Skeletal muscle cell (primary cell): ENCODE results near the gene CDK4.

Experiments
- DNase-seq: peaks from one replicate; pipeline ENCODE4 v3.0.0-alpha.2; 2010; ENCODE audit warnings: low read depth
- H3K4me3 ChIP-seq: 2 replicates; pipeline ENCODE4 v1.5.1; 2011; ENCODE audit warnings: low read depth, mild to moderate bottlenecking, control low read depth, low read length, moderate library complexity

CDK4 gene

DNA sequence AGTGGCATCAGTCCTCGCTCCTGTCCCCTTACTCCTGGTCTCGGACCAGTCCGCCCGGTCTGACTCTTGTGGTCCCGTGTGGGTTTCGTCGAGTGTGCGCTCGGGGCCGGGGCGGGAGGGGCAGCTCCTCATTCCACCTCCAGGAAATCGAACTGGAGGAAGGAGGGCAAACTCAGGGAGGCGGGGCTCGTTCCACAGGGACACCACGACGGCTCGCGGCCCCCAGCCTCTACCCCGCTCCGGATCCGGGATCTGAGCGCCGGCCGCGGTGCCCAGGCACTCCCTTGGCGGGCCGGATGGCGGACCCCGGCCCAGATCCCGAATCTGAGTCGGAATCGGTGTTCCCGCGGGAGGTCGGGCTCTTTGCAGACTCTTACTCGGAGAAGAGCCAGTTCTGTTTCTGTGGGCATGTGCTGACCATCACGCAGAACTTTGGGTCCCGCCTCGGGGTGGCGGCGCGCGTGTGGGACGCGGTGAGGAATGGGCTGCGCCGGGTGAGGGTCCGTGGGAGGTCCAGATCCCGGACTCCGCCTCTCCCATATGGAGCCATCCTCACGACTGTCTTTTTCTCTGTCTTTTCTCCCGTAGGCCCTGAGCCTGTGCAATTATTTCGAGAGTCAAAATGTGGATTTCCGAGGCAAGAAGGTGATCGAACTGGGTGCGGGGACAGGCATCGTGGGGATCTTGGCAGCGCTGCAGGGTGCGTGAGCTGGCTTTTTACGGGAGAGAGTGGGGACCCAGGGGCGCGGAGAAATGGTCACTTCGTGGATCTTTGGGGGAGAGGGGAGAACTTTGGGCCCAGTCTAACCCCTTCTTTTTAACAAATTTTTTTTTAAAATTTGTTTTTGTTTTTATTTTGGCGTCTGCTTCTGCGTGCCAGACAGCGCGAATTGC lies 20.6 kb upstream of the CDK4 start, which contains the start of gene EEF1AKMT3:
Gene EEF1AKMT3 (plus strand): TSS at position 186 of the 894 bp plus-strand sequence. CDS start 111 bp downstream, at position 297.
- no peak for DNase-seq

DNA sequence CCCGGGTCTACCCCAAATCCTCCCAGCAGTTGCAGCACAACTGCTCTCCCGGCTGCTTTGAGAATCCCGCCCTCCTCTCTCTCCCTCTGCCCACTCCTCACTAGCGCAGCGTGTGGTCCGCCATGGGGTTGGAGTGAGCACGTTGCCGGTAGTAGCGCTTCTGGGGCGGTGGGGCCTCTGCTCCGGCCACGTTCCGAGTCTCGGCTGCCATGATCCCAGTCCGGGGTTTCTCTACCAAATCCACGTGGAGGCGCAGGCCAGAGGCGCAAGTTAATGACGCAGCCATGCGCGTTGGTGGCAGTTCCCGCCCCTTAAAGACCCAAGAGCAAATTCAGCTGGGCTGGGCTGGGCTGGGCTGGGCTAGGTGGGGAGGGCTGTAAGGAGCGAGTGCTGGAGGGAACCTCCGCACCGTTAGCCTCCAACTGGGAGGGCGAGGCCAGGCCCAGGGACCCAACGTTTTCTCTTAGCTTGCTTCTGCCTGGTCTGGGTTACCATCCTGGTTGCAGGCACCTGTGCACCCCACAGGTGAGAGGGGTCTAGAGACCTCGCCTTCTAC lies 19.8 kb upstream of the CDK4 start, which contains the start of gene METTL1:
Gene METTL1 (minus strand): TSS at position 233 of the 556 bp plus-strand sequence. CDS start 22 bp downstream, at position 211.
- DNase-seq, result peak; percentile 88
- H3K4me3 ChIP-seq, result peak within 1 kb of the TSS; percentile 92

More for the DNA sequence above, 20.6 kb upstream of the CDK4 start, which contains the start of gene EEF1AKMT3:
- H3K4me3 ChIP-seq, result peak within 1 kb of the TSS; percentile 92

- peak overlapping the region; percentile 92 for H3K4me3 ChIP-seq
- DNase-seq, result peak; percentile 70
Measured at GRCh38 chr12:57771236-57771872, 19.2 kb upstream of the CDK4 start.

DNA sequence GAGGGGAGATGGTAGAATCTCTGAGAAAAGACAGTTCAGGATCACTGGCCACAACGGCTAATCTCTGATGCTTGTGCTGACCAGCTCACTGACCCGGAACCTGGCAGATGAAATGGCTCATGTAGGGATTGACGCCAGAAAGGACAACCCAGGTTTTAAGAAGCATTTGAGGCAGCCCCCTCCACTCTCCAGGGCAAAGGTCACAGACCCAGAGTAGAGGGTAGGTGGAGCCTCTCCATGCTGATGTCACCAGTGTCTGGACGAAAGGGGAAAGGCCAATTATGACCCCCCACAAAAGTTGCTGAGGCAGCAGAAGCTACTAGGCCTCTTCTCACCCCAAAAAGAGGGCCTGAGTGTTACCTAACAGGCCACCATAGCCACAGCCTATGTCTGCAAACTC lies 18.6 kb upstream of the CDK4 start:
- no peak for DNase-seq
- H3K4me3 ChIP-seq, result no peak overlapping the region

DNA sequence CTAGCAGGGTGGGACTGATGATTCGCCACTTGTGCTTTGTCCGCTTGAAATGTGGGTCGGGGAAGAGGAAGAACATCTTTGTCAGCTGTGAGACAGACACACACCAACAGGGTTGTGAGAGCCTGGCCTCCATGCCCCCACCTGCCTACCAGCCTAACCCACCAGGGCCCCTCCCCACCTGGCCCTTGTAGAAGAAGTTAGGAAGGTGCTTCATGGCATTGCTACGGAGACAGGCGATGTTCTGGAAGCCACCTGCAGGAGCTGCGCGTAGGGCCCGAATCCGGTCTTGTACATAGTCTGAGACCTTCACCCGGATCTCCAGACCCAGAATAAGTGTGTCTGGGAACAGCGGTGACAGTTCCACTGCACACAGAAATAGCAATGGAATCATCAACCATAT lies 17.5 kb upstream of the CDK4 start:
- DNase-seq, result no peak
- H3K4me3 ChIP-seq, result no peak overlapping the region

- H3K4me3 ChIP-seq, result no peak overlapping the region
- no peak for DNase-seq
Measured at GRCh38 chr12:57767876-57768275, 15.8 kb upstream of the CDK4 start.

- no peak overlapping the region for H3K4me3 ChIP-seq
- no peak for DNase-seq
Measured at GRCh38 chr12:57767305-57767698, 15.2 kb upstream of the CDK4 start.

DNA sequence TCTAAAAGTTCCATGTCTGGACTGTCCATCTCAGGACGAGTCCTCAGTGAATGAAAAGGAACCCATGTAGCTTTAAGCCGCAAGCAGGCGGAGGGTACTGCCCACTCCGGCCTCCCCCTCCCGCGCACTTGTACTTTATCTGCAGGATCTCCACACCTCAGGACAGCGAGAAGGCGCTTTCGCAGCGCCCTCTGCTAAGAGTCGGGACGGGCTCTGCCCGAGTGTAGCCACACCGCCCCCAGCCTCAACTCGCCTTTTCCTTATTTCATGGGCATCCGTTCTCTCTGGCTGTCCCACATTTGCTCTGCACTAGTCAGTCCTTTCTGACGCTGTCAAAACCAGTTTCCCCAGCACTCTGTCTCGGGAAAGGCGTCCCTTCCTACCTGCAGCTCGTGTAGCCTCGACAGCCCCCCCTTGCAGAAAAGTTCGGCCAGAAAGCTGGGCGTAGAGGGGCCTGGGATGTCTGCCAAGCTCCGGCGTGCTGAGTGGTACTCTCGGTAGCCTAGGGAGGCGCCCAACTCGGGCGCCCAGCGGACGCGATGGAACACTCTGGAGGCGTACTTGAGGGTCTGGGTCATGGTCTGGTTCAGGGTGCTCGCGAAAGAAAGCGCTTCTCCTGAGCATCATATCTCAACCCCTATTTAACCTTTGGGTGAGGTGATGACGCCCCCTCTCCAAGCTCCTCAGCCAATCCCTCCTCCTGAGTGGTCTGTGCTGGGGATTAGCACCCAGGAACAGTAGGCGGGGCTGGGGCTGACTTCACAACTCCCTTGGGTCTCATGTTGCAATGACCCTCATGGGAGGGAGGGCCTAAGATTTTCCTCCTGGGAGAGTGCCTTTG lies 14.6 kb upstream of the CDK4 start, which contains the start of gene CYP27B1:
Gene CYP27B1 (minus strand): TSS at position 615 of the 841 bp plus-strand sequence. CDS start 37 bp downstream, at position 578.
- DNase-seq, result no peak
- peak within 1 kb of the TSS; percentile 35 for H3K4me3 ChIP-seq

GRCh38 chr12:57765698-57766463 lies 13.8 kb upstream of the CDK4 start:
- no peak for DNase-seq
- peak overlapping the region; percentile 35 for H3K4me3 ChIP-seq

GRCh38 chr12:57765003-57765697 lies 13.0 kb upstream of the CDK4 start:
- peak overlapping the region; percentile 32 for H3K4me3 ChIP-seq
- DNase-seq, result no peak

DNA sequence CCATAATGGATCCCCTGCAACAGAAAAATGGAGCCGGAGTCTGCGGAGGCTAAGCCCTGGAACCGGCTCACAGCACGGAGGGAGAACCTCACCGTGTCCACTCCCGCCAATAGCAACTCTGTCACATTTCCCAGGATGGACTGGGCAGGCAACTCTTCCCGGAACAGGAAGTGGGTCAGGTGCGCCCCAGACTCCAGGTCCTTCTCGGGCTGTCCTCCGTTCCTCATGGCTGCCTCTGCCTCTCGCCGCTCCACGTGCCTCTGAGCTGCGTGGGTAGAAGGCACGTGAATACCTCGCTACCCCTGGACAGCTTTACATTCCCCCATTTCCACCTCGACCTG lies 12.5 kb upstream of the CDK4 start:
- no peak overlapping the region for H3K4me3 ChIP-seq

GRCh38 chr12:57763881-57764661 lies 12.0 kb upstream of the CDK4 start:
- no peak overlapping the region for H3K4me3 ChIP-seq
- DNase-seq, result no peak

More for the DNA sequence above, 12.5 kb upstream of the CDK4 start:
- DNase-seq, result no peak

DNA sequence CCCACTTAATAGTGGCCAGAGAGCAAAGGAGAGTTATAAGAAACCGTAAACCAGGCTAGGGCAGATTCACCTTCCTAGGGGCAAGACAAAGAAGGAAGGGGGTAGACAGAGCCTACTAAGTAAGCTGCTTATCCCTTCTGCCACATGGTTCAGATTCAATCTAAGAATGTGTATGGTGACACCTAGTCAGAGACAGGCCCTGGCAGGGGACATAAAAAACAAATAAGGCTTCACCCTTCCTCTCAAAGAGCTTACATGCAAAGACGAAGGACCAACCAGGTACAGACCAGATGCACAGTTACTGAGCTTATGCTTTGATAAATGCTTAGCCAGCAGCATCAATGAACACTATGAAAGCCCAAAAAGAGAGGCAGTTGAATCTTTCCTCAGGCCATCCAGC lies 10.4 kb upstream of the CDK4 start:
- DNase-seq, result no peak
- no peak overlapping the region for H3K4me3 ChIP-seq

DNA sequence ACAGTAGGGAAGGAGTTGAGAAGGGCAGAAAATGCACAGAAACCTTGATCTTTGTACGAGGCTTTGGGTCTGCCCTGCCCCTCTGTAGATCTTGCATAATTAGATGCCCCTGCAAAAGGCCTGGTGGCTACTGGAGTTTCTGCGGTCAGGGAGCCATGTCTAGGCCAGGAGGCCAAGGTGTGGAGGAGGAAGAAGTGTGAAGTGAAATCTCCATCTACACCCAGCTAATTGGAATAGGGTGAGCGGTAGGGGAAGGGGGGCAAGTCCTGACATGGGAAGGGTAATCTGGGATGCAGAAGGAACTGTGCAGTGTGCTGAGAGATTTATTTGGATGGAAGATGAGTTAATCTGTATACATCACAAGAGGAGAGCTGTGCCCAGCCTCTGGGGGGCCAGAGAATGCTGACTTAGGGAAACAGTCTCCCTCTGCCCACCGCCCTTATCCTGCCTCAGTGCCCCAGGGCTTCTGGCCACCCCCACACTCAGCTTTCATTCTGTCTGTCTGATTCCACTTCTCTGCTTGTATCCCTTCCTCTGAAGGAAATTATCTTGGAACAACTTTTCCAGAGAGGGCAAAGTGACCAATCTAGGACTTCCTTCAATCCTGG lies 9.4 kb upstream of the CDK4 start:
- no peak overlapping the region for H3K4me3 ChIP-seq
- no peak for DNase-seq

DNA sequence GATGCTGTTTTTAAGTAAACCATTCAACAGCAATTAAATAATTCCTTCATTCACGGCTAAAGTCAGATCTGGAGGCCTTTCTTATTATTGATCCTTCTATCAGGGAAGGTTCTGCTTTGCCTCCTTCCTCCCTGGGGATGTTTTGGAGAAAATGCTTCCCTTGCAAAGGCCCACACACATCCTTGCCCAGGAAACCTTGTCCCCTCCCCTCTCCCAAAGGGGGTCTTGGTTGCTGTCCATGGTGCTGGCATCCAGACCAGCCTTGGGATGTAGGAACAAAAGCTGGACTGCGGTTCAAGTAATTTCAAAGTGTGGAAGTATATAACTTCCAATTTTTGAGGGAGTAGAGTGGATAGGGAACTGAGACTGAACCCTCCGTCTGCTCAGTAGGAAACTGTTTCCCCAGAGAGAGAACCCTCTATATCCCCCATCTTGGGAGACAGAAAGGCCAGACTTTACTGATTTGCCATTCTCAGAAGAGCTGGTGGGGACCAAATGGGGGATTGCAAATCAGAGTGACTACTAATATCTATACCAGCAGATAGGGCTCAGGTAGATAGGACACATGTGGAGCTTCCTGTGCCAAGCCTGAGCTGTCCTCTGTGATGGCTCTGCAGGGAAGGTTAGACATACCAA lies 8.4 kb upstream of the CDK4 start:
- H3K4me3 ChIP-seq, result no peak overlapping the region
- DNase-seq, result no peak

DNA sequence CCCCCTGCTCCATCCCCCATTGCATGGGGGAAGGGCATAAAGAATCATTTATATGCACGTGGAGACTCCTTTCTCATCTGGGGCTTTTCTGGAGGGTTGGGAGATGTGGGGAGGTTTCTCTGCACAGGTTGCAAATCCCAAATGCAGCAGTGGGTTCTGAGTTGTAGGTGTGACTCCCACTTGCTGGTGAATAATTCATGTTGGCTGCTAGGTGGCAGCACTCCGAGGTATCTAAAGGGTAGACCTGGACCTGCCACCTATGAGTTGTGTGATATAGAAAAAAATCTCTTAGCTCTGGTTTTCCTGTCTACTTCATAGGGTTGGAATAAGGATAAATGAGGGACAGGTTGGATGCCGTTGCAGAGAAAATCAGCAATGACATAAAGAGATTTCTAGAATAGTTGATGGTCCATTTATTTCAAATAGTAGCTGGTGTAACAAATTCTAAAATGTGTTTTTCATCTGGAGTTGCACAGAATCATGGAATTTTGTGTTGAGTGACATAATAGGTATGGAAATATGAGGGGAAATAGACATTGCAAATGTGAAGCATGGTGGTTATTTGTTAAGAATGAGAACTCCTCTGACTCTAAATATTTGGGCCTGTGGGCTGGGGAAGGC lies 7.4 kb upstream of the CDK4 start:
- DNase-seq, result no peak
- no peak overlapping the region for H3K4me3 ChIP-seq
